GM19324 (cell line): ENCODE measurements around the gene ACOT11.

Source experiments
- ATAC-seq: cut with Tn5 transposase; IDR thresholded peaks from one replicate; pipeline ENCODE4 v1.9.1; 2021; ENCODE audit warnings: mild to moderate bottlenecking, moderate library complexity; ENCODE audit not compliant: unreplicated experiment, low FRiP score

Gene ACOT11

DNA sequence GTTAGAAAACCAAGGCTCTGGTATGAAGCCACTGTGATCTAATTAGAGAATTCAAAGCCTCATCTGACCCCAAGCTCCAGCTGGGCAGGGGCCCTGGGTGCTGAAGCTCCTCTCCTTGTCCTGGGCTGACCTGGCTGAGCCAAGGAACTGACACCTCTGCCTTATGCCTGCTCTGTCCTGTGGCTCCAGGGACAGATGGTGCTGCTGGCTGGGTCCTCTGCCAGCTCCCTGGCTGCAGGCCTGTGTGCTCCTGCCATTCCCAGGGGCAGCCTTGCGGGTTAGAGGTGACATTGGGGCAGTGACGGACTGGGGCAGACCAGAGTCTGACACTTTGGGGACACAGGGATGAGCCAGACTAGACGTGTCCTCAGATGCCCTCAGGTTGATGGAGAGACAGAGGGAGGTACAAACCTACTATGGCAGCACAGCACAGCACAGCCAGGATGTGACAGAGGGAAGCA is 11.8 kb downstream of the ACOT11 start:
- no peak for ATAC-seq

DNA sequence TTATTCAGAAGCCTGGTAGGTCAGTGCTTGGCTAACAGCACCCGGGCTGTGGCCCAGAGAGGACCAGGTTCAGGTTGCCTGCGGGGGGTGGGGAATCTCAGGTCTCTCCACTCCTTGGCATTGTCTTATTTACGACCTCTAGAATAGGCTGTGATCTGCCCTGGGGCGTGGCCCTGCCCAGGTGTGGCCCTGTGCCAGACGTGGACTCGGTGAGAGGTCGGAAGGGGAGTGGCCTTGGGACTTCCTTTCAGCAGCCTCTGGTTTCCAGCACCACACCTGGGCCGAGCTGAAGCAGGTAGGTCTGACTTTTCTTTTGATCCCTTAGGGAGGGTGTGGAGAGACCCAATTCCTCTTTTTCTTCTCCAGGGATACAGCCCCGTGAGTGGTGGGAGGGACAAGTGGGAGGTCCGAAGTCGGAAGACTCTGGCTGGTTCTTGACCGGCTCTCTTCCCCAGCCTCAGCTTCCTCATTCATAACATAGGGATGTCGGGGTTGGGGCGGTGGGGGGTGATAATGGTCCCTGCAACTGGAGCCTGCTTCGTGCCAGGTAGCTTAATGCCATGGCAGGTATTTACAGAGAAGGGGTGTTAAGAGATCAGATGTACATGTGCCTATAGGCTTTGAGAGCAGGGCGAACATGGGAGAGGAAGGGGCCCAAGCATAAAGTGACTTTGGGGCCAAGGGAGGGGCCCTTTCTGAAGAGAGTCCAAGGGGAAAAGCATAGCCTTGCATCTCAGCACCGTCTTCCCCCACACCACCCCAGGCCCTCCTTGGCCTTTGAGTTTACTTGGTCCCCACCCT is 16.5 kb downstream of the ACOT11 start:
- ATAC-seq: no peak

DNA sequence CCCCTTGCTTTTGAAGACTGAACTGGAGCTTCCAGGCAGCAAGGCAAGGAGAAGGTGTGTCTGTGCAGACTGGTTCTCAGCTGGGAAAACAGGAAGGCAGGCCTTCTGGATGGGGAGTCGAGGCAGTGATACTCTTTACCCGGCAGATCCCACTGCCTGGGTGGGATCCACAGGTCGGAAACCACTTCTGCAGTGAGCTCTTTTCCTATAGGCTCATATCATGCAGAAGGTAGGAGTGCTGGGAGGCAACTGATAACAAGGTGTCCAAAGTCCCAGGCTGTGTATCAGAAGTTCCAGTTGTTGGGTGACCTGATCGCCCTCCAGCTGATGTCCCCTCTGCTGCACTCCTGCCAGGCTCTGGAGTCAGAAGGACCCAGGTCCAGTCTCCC is 17.1 kb downstream of the ACOT11 start:
- ATAC-seq: no peak

GRCh38 chr1:54566438-54567141 is 18.6 kb downstream of the ACOT11 start:
- no peak for ATAC-seq

DNA sequence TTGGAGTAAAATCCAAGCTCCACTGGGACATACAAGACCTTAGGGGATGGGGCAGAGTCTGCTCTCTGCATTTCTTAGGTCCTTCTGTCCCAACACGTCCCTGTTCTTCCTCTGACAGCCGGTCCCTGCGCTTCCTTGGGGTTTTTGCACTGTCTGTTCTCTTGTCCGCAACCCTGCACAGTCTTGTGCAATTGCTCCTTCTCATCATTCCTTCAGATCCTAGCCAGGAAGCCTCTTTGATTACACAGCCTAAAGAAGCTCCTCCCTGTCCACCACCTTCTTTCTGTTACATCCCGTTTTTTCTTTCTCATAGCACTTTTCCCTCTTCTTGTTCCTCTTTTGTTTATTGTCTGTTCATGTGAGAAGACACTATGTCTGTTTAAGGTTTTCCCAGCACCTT is 19.9 kb downstream of the ACOT11 start:
- ATAC-seq: no peak

- no peak for ATAC-seq
These were observed 21.3 kb downstream of the ACOT11 start for GRCh38 chr1:54569339-54569738.

DNA sequence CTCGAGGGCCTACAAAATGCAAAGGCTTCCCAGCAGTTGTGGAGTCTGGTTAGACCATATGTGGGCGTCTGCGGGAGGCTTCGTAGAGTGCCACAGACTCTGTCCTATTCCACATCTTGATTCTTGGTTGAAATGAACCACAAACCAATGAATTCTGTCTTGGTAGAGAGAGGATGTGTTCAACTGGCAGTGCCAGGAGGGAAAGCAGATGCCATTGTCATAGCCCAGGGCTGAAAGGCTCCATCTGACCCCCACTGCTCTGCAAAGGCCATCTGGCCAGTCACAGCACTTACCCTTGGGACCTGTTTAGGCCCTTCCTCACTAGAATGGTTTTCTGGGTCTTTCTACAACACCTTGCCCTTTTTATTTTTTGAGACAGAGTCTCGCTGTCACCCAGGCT is 22.1 kb downstream of the ACOT11 start:
- no peak for ATAC-seq

DNA sequence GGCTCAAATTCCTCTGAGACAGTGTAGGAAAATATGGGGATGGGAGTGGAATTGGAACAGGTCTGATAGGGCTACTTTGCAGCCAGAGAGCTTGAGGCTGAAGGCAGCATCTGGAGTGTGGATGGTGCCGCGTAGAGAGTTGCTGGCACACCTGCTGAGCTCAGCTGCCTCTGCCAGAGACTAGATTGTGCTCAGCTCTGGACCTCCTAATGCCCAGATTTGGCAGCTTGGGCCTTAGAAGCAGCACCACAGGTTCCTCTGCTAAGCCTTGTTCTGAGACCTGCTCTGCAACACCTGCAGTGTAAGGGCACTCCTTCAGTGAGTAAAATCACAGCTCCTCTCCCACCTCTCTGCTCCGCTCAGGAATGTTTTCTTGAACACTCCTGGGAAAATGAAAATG is 23.3 kb downstream of the ACOT11 start:
- no peak for ATAC-seq

DNA sequence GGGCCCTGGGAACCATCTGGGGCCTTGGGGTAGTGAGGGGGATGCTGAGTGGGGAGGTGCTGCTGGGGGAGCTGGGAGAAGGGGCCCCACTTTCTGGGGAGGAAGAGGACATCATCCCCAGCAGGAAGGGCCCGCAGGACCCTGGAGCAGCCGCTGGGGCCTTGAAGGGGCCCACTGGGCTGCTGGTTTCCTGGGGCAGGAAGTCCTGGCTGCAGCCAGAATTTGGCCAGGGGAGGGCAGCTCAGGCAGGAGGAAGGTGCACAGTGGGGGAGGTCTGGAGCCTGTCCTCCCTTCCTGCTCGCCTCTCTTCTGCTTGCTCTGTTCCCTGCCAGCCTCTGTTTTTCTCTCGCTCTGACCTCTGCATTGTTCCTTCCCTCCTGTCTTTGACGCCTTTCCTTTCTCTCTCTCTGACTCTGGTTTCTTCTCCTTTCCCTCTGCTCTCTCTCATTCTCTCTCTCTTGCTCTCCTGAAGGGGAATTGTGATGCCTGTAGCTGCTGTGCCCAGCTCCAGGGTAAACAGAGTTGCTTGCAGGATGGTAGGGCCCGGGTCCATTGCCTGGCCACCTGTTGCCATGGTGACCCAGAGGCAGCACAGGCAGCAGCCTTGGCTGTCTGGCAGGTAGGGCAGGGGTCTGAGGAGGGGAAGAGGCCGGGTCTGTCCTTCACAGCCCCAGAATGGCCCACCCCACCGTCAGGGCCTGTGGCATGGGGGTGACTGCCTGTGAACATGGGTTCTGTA is 23.9 kb downstream of the ACOT11 start:
- ATAC-seq: no peak

GRCh38 chr1:54572542-54572850 is 24.5 kb downstream of the ACOT11 start:
- ATAC-seq: no peak

- no peak for ATAC-seq
These were observed 26.2 kb downstream of the ACOT11 start for GRCh38 chr1:54574158-54574778.

- ATAC-seq: no peak
These were observed 27.1 kb downstream of the ACOT11 start for GRCh38 chr1:54575161-54575560.

- ATAC-seq: no peak
These were observed 27.7 kb downstream of the ACOT11 start for GRCh38 chr1:54575605-54576290.

DNA sequence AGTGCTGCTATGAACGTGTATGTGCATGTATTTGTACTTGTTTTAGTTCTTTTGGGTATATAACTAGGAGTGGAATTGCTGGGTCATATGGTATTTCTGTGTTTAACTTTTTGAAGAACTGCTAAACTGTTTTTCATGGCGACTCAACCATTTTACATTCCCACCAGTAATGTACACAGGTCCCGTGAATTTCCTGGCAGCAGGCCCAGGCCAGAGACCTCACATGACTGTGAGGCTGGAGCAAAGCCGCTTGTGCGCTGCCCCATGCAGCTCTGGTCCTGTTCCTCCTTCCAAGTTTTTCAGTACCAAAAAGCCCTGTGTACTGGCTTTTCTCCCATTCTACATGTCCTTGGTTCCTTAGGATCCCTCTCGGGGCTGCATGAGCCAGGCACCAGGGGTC is 29.6 kb downstream of the ACOT11 start:
- ATAC-seq: no peak

DNA sequence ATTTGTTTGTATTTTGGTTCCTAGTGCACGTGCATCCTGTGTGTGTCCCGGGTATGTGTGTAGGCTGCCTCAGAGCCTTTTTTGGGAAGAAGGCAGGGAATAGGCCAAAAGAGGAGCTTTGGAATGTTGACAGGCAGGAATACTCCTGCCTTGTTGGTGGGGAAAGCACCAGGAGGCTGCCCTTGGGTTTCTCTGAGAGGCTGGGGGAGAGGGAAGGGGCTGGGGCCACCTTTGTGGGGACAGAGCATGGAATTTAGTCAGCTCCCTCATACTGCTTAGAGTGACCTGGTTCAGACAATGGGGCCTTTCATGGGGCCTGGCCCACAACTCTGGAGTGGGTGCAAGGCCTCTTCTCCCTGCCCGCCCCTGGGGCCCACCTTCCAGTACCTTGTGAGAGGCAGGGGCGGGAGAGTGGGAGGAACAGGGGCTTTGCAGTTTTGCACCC is 31.3 kb downstream of the ACOT11 start:
- no peak for ATAC-seq

- no peak for ATAC-seq
These were observed 33.0 kb downstream of the ACOT11 start for GRCh38 chr1:54580856-54581550.

- ATAC-seq: no peak
These were observed 33.6 kb downstream of the ACOT11 start for GRCh38 chr1:54581621-54582035.

- ATAC-seq: no peak
These were observed 34.7 kb downstream of the ACOT11 start for GRCh38 chr1:54582566-54583306.

DNA sequence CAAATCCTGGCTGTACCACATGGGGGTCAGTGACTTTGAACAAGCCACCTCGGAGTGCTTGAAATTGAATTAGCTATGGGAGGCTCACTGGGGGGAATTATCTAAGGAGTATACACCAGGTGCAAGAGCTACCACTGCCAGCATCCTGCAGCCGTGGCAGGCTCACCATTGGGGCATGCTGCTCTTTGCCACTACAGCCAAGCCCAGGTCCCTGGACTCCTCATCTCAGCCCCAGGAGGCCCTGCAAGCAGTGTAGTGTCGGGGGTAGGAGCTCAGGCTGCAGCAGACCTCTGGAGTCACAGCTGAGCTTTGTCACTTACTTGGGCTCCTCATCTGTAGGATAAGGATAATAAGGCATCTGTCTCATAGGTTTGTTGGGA is 35.3 kb downstream of the ACOT11 start:
- no peak for ATAC-seq
